D721Med (cell line): Measurements from ENCODE around the gene SBF2.

Experiments used
- DNase-seq: peaks from one replicate; pipeline ENCODE4 v3.0.0; 2011; ENCODE audit warnings: low spot score; ENCODE audit not compliant: insufficient read length
- FAIRE-seq: peaks from 2 replicates; lab custom pipeline; 2011; peaks lifted over from hg19 to GRCh38; lab: Jason Lieb, UNC
- CTCF ChIP-seq: IDR thresholded peaks from 2 replicates; pipeline ENCODE4 v1.5.1; 2012; ENCODE audit warnings: mild to moderate bottlenecking, control low read depth; ENCODE audit not compliant: insufficient read depth; ENCODE audit errors: missing control alignments

Gene SBF2

DNA sequence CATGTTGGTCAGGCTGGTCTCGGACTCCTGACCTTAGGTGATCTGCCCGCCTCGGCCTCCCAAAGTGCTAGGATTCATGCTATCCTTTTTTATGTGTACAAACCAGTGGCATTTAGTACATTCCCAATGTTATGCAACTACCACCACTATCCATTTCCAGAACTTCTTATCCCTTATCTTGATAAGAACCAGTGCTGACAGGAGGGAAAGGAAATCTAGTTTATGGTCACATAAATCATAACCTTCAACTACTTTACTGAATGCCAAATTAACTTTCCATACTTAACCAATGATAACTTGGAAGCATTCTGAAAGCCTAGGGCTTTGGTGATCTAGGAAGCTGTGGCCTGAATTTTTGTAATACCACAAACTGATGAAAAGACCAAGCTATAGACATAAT is 459.7 kb downstream of the SBF2 start:
- no peak for TF ChIP-seq CTCF
- DNase-seq (no peak), FAIRE-seq (no peak)

- TF ChIP-seq CTCF, result no peak
- DNase-seq (no peak), FAIRE-seq (no peak)
Observed at GRCh38 chr11:9831122-9831521, 462.9 kb downstream of the SBF2 start.

DNA sequence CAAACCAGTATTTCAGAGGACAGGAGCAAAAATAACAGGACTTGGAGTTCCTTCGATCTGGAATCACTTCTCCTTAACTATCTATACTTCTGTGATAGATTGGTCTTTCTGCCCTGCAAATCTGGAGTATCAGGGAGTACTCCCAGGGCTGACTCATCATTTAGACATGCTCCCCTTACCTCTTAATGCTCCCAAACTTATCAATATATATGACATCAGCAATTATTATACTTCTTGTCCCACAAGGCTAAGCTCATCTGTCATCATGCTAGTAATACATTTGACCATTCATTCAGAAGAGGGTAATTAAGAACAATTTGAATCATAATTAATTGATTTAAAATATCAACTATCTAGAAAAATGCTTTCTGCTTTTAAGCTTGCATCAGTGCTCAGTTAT is 466.3 kb downstream of the SBF2 start:
- no peak for FAIRE-seq
- TF ChIP-seq CTCF, result no peak
- DNase-seq, result no peak

GRCh38 chr11:9826390-9826789 is 467.6 kb downstream of the SBF2 start:
- no peak for TF ChIP-seq CTCF
- no peak for DNase-seq

DNA sequence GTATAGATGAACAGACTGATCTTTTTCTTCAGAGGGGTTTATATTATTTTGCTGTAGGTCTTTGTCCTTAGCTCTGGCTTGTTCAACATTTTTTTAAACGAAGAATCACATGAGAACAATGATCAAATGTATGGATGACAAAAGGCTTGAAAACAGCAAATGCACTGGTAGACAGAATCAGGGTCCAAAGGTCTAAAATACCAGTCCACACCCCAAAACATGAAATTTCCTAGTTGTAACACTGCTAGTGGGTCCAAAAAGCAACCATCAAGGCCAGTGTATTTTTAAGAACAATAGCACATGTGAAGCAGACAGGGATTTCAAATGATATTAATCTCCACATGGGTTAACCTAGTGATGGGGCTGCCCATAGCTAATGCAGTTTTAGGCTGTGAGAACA is 468.1 kb downstream of the SBF2 start:
- DNase-seq (no peak), FAIRE-seq (no peak)
- no peak for TF ChIP-seq CTCF

More at GRCh38 chr11:9826390-9826789, 467.6 kb downstream of the SBF2 start:
- no peak for FAIRE-seq

DNA sequence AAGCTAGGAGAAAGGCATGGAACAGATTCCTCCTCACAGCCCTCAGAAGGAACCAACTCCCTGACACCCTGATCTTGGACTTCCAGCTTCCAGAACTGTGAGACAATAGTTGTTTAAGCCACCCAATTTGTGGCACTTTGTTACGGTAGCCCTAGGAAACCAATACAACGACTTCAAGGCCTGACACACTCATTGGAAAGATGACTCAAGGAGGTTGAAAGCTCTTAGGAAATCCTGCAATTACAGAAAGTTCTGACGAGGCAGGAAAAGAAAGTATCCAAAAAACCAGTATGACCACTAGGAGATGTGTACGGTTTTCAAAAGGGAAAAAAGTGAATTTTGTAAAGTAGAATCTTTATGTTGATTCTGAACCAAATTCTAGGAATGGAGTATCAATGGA is 468.7 kb downstream of the SBF2 start:
- DNase-seq (no peak), FAIRE-seq (no peak)
- TF ChIP-seq CTCF, result no peak

DNA sequence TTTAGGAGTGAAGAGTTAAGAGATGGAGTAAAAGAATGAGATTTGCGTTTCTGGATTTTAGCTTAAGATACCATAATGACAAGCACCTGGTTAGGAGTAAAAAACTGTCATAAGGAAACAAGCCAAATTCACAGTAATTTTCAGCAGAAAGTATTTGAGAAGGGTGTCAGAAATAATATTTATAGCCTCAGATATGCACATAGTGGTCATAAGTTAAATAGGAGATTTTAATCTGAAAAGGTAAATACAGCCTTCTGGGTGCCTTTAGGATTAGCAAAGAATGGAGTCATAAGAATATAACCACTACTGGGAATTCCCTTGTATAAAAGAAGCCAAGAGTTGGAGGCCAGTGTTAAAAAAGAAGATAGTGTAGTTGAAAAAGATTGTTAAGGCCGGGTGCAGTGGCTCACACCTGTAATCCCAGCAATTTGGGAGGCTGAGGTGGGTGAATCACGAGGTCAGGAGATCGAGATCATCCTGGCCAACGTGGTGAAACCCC is 470.1 kb downstream of the SBF2 start:
- TF ChIP-seq CTCF, result no peak
- FAIRE-seq, result no peak
- no peak for DNase-seq
